ENCODE results near the gene PTGFRN.

- TF ChIP-seq UBTF (IDR thresholded peaks at IDR 0.05; ENCODE audit: borderline replicate concordance in 1 of 2, low read depth in 2 of 2, low read length in 2 of 2) (no peak), POLR2A (conservative IDR thresholded peaks at IDR 0.05) (no peak), MXI1 (IDR thresholded peaks at IDR 0.05; ENCODE audit: low read depth, low read length) (no peak), ZNF282 (CRISPR knock-in tag; IDR thresholded peaks at IDR 0.05) (no peak), RBBP5 (IDR thresholded peaks at IDR 0.05; ENCODE audit: borderline replicate concordance, insufficient read depth, low read length, poor library complexity, severe bottlenecking) (no peak), SMAD4 (CRISPR knock-in tag; conservative IDR thresholded peaks at IDR 0.05) (no peak), PRDM10 (IDR thresholded peaks at IDR 0.05; ENCODE audit: partially characterized antibody) (no peak)
- TF ChIP-seq, protein P1, sequence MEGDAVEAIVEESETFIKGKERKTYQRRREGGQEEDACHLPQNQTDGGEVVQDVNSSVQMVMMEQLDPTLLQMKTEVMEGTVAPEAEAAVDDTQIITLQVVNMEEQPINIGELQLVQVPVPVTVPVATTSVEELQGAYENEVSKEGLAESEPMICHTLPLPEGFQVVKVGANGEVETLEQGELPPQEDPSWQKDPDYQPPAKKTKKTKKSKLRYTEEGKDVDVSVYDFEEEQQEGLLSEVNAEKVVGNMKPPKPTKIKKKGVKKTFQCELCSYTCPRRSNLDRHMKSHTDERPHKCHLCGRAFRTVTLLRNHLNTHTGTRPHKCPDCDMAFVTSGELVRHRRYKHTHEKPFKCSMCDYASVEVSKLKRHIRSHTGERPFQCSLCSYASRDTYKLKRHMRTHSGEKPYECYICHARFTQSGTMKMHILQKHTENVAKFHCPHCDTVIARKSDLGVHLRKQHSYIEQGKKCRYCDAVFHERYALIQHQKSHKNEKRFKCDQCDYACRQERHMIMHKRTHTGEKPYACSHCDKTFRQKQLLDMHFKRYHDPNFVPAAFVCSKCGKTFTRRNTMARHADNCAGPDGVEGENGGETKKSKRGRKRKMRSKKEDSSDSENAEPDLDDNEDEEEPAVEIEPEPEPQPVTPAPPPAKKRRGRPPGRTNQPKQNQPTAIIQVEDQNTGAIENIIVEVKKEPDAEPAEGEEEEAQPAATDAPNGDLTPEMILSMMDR (IDR thresholded peaks at IDR 0.05 in 2 of 3, conservative IDR thresholded peaks at IDR 0.05 in 1 of 3; ENCODE audit: insufficient read depth in 2 of 3, low read depth in 1 of 3, low read length in 3 of 3), result peak in 2 of 3 experiments; percentile 11 to 25; a peak in 1 of 6 replicates
- TF ChIP-seq, protein P2, sequence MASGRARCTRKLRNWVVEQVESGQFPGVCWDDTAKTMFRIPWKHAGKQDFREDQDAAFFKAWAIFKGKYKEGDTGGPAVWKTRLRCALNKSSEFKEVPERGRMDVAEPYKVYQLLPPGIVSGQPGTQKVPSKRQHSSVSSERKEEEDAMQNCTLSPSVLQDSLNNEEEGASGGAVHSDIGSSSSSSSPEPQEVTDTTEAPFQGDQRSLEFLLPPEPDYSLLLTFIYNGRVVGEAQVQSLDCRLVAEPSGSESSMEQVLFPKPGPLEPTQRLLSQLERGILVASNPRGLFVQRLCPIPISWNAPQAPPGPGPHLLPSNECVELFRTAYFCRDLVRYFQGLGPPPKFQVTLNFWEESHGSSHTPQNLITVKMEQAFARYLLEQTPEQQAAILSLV (tag; IDR thresholded peaks at IDR 0.05), result no peak
These were observed 101.6 kb downstream of the PTGFRN start for GRCh38 chr1:117011334-117011733.
